ENCODE results near the gene MLXIP.
A peak's percentile ranks its signal among the peaks of the same experiment; 100 is the strongest.
"Not testable (repeated sequence)": the region's sequence is repeated elsewhere in the genome, so short reads cannot be mapped to it uniquely, and the experiment has no call there.

MLXIP gene

GRCh38 chr12:122078141-122079032 is at the start of gene MLXIP:
Gene MLXIP, plus strand, starts transcription at chr12:122078756. Its CDS starts 98 bp downstream, at chr12:122078854.
- peak in 13 of 14 donors; percentile 57 to 94 (median 85) for DNase-seq

GRCh38 chr12:122028905-122029560 is 49.5 kb upstream of the MLXIP start:
- DNase-seq = peak in 1 of 14 donors; percentile 38

- peak in 2 of 14 donors; percentile 4 to 11 for DNase-seq
Measured at GRCh38 chr12:122029620-122030423, 48.7 kb upstream of the MLXIP start.

GRCh38 chr12:122030424-122031035 is 48.0 kb upstream of the MLXIP start:
- DNase-seq = no peak

- DNase-seq = peak in 2 of 14 donors; percentile 7 to 16
Measured at GRCh38 chr12:122031342-122032216, 47.0 kb upstream of the MLXIP start.

GRCh38 chr12:122032580-122032979 is 46.0 kb upstream of the MLXIP start:
- no peak for DNase-seq

GRCh38 chr12:122035292-122035691 is 43.3 kb upstream of the MLXIP start:
- peak in 6 of 14 donors; percentile 14 to 75 (median 27) for DNase-seq

GRCh38 chr12:122036153-122036552 is 42.4 kb upstream of the MLXIP start:
- DNase-seq = no peak

- DNase-seq = no peak
Measured at GRCh38 chr12:122040579-122041386, 37.8 kb upstream of the MLXIP start.

GRCh38 chr12:122041458-122041857 is 37.1 kb upstream of the MLXIP start:
- not testable (repeated sequence) for DNase-seq

GRCh38 chr12:122042910-122043309 is 35.6 kb upstream of the MLXIP start:
- no peak for DNase-seq

- no peak for DNase-seq
Measured at GRCh38 chr12:122043476-122043875, 35.1 kb upstream of the MLXIP start.

- no peak for DNase-seq
Measured at GRCh38 chr12:122045262-122045661, 33.3 kb upstream of the MLXIP start.

- no peak for DNase-seq
Measured at GRCh38 chr12:122046145-122046544, 32.4 kb upstream of the MLXIP start.

- DNase-seq = no peak
Measured at GRCh38 chr12:122048151-122048550, 30.4 kb upstream of the MLXIP start.

GRCh38 chr12:122049827-122050226 is 28.7 kb upstream of the MLXIP start:
- no peak for DNase-seq

GRCh38 chr12:122050706-122051105 is 27.9 kb upstream of the MLXIP start:
- no peak for DNase-seq

GRCh38 chr12:122051231-122051876 is 27.2 kb upstream of the MLXIP start:
- DNase-seq = peak in 1 of 14 donors; percentile 21

GRCh38 chr12:122052285-122052684 is 26.3 kb upstream of the MLXIP start:
- no peak for DNase-seq
